K562 treated with DMSO at 1 percent for 48 hours (cell line): ENCODE data around the gene CYB561D2. TPM values are rescaled to one million over a fixed set of nuclear protein-coding genes. Genes with fewer than 3 reads are reported as not detected.

ENCODE experiments used
- total RNA-seq: library from RNA; unstranded; fragments of 300-600 nt; gene quantifications from 2 replicates; pipeline ENCODE4 v1.2.3, GENCODE V29; 2022; ENCODE audit warnings: low replicate concordance; ENCODE audit errors: extremely low read depth

Gene CYB561D2, protein sequence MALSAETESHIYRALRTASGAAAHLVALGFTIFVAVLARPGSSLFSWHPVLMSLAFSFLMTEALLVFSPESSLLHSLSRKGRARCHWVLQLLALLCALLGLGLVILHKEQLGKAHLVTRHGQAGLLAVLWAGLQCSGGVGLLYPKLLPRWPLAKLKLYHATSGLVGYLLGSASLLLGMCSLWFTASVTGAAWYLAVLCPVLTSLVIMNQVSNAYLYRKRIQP
- not detected in 2 replicates for total RNA-seq

DNA sequence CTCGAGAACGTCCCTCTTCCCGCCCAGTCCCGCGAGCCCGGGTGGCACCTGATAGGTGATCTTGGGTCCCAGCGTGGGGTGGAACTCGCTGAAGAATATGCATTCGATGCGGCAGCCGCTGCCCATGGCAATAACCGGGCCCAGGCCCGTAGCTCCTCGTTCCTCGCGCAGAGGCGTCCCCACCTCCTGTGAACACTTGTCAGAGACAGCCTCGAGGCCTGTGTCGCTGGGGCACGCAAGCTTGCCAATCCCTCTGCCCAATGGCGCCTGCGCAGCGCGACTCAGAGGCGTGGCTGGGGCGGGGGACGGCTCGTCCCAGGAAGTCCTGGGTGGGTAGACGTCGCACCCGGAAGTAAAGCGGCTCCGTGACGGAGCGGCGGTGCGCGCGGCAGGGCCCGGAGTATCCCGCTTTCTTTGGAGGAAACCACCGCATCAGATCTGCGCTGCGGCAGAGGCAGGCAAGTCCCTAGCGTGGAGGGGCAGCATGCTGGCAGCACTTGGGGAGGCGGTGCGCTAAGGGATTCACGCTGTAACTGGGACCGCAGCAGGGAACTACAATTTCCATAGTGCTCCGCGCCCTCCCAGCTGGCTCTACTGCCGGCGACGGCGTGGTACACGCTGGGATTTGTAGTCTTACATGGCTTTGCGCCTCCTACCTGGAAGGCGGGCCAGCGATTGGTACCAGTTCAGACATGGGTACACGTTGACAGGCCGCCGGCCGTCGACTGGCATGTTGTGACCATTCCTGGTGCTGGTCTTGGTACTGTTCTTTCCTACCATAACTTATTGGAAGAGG, at the start of gene CYB561D2, which contains the start of gene NPRL2:
TSS of gene CYB561D2 (plus strand) at position 336 of the 796 bp plus-strand sequence. CDS start 572 bp downstream, outside the sequence.
TSS of gene NPRL2 (minus strand) at position 249 of the 796 bp plus-strand sequence. CDS start at position 126, 123 bp downstream.

DNA sequence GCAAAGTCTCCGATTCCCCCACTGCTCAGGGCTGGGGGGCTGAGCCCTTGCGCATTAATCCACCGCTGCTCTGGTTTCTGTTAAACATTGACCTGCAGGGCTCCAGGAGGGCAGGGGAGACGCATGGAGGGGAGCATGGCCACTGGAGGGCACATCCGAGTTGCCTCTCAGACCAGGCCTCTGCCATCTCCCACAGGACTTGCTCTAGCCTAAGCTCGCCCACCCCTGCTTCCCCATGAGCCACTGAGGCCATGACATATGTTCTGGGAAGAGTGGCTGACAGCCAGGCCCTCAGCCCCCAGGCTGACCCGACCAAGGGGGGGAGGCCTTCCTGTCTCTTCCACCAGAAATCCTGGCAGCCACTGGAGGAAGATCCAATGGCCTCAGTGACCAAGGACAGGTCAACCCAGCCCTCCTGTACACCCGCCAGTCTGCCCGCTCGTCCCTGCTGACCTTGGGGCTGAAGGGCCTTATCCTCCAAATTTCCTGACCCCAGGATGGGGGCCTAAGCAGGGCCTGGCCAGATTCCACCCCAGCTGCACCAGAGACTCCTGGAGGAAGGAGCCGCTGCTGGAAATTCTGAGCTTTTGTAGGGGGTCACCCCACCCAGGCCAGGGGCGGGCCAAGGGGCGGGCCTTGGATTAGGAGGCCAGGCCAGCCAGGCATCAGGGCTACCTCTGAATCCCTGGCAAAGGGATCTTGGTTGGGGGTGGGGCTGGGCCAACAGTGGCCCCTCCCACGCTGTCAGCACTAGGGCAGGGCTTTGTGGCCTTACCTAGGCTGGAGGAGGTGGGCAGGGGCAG, 47.4 kb upstream of the CYB561D2 start, which contains the start of gene HYAL1:
TSS of gene HYAL1 (minus strand) at position 562 of the 803 bp plus-strand sequence. CDS start 618 bp downstream, outside the sequence.

DNA sequence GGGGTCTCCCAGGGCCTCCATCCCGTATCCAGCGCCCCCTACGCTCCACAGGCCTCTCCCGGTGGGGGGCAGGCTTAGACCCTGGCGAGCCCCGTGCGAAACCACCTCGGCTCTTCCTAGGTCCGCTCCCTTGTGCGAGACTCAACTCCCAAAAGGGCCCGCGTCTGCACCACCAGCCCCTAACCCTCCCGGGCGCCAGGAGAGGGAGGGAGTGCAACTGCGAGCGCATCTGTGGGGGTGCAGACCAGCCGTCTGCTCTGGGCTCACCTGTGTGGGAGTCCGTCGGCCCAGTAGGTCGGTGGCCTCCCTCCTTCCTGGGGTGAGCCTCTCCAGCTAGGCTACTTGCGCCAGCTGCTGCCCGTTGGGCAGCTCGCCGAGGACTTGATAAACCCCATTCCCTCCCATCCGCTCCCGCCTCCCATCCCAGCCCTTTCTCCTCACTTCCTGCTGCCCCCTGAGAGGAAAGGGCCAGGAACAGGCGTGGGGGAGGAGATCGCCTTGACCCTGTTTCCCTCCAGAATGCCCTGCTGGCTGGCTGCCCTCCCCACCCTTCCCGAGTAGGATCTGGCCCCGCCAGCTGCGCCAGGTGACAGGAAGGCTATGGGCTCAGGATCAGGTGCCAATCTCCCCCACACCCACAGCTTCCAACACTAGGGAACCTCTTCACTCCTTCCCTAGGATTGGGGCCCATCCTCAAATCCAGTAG, 28.1 kb upstream of the CYB561D2 start, which contains the start of gene HYAL2:
TSS of gene HYAL2 (minus strand) at position 360 of the 706 bp plus-strand sequence. CDS start 2,256 bp downstream, outside the sequence.

DNA sequence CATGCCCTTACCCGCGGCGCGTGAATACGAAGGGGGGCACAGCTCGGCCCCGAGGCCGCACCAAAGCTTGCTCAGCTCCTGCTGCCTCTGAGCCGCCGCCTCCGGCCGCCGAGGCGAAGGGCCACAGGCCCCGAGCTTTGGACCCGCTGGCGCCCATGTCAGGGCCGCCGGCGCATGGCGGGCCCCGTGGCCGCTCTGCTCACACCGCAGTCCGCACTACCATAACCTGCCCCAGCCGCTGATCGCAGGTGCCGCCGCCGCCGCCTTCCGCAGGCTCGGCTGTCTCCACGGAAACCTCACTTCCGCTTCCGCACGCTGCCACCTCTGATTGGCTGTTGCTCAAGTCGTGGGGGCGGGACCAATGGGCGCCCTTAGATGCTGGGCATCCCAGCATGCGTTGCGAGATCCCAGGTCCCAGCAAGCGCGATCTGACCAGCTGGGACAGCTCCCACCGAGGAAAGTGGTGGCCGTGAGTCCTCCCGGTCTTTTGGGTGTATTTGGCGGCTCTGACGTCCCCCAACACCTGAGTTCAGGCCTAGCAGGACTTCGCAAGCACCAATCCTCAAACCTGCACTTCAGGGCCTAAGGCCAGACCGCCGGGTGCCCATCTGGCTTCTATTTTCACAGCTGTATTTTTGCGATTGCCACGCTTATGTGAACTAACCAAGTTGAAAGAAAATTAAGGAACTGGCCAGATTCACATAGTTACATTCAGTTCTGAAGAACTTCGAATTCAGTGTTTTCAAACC, 22.5 kb upstream of the CYB561D2 start, which contains the start of gene TUSC2:
TSS of gene TUSC2 (minus strand) at position 281 of the 749 bp plus-strand sequence. CDS start at position 157, 124 bp downstream.

DNA sequence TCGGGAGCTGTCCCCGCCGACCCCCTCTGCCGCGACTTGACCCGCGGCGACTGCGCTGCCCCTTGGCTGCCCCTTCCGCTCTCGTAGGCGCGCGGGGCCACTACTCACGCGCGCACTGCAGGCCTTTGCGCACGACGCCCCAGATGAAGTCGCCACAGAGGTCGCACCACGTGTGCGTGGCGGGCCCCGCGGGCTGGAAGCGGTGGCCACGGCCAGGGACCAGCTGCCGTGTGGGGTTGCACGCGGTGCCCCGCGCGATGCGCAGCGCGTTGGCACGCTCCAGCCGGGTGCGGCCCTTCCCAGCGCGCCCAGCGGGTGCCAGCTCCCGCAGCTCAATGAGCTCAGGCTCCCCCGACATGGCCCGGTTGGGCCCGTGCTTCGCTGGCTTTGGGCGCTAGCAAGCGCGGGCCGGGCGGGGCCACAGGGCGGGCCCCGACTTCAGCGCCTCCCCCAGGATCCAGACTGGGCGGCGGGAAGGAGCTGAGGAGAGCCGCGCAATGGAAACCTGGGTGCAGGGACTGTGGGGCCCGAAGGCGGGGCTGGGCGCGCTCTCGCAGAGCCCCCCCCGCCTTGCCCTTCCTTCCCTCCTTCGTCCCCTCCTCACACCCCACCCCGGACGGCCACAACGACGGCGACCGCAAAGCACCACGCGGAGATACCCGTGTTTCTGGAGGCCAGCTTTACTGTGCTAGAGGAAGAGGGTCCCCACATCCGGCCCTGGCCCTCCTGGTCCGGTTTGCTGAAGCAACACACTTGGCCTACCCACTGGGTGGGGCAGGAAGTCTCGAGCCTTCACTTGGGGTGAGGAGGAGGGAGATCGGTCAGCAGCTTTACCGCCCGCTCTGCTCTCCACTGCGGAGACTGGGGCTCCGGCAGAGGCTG, 10.0 kb upstream of the CYB561D2 start, which contains the start of gene RASSF1:
TSS of gene RASSF1 (minus strand) at position 389 of the 882 bp plus-strand sequence. CDS start at position 358, 31 bp downstream.

DNA sequence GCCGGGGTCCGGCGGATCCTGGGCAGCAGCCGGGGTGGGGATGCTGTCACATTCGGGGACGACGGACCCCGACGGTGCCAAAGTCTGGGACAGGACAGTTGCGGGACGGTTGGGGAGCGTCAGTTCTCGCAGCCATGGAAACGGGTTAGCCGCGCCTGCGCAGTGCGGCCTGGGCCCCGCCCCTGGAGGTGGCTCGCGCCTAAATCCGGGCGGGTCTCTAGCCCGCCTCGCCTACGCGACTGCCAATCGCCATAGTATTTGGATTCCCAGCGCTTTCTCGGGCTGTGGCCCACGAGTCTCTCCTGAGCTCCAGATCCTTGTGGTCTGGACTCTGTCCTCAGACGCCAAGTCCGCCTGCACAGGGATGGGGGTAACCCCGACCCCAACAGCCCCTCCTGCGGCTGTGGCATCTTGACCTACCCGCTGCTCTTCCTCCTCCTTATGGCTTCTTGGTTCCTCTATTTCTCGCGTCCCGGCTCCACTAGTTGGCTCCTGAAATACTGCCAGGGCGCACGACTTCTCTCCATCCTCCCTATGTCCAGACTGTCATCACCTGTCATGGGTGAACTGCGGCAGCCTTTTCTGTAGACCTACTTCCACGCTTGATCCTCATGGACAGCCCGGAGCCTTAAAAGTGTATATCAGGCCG, 5.0 kb upstream of the CYB561D2 start, which contains the start of gene ZMYND10:
TSS of gene ZMYND10 (minus strand) at position 147 of the 649 bp plus-strand sequence. CDS start 153 bp downstream, outside the sequence.

DNA sequence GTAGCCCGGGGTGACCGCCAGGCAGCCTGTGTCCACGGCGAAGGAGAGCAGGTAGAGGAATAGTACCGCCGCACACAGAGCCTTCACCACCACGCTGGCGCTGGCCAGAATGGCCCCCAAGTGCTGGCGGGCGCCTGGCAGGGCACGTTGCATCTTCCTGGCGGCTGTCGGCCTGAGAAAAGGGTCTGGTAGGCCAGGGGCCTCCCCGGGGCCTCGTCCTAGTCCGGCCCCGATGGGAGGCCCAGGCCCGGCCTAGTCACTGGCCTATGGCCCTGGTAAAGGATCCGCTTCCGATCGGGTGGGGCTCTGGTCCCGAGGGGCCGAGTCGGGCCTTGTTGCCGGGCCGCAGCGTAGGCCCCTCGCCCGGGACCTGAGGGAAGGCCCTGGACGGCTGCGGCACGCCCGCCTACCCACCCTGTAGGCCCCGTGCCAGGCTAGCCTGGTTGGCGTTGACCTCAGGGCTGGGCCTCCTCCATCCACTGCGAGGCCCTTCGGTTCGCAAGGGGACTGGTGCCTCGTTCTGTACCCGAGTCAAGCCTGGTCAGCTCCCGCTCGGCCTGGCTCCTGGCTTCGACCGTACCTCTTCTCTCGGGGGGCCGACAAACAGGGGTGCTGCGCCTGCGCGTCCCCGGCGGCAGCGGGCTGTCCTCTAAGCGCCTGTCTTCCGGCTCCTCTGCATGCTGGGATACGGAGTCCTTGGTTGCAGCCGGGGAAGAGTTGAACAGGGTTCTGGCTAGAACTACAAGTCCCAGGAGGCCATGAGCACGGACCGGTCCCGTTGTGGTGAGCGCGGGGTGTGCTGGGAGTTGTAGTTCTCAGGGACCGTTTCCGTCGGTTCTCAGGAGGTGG, 8.5 kb downstream of the CYB561D2 start, which contains the start of gene TMEM115:
TSS of gene TMEM115 (minus strand) at position 611 of the 849 bp plus-strand sequence. CDS start at position 153, 458 bp downstream.

Other genes starting within 250 kb of the CYB561D2 start
- gene SEMA3F, start 195.5 kb upstream of the CYB561D2 start, total RNA-seq: not detected in 2 replicates
- not detected in 2 replicates for gene GNAT1, start 159.3 kb upstream of the CYB561D2 start, total RNA-seq
- gene SLC38A3, start 145.6 kb upstream of the CYB561D2 start, total RNA-seq: not detected in 2 replicates
- gene GNAI2, start 114.7 kb upstream of the CYB561D2 start, total RNA-seq: not detected in 2 replicates
- gene SEMA3B, start 81.7 kb upstream of the CYB561D2 start, total RNA-seq: not detected in 2 replicates
- not detected in 2 replicates for gene LSMEM2, start 71.8 kb upstream of the CYB561D2 start, total RNA-seq
- not detected in 2 replicates for gene IFRD2, start 58.4 kb upstream of the CYB561D2 start, total RNA-seq
- gene HYAL3, start 51.5 kb upstream of the CYB561D2 start, total RNA-seq: not detected in 2 replicates
- not detected in 2 replicates for gene NAA80, start 51.5 kb upstream of the CYB561D2 start, total RNA-seq
- gene HYAL1, start 47.3 kb upstream of the CYB561D2 start, total RNA-seq: not detected in 2 replicates
- not detected in 2 replicates for gene HYAL2, start 28.1 kb upstream of the CYB561D2 start, total RNA-seq
- not detected in 2 replicates for gene TUSC2, start 22.6 kb upstream of the CYB561D2 start, total RNA-seq
- not detected in 2 replicates for gene RASSF1, start 10.0 kb upstream of the CYB561D2 start, total RNA-seq
- not detected in 2 replicates for gene ZMYND10, start 5.1 kb upstream of the CYB561D2 start, total RNA-seq
- gene NPRL2, start 87 bp upstream of the CYB561D2 start, total RNA-seq: not detected in 2 replicates
- gene TMEM115, start 8.7 kb downstream of the CYB561D2 start, total RNA-seq: not detected in 2 replicates
- not detected in 2 replicates for gene CACNA2D2, start 152.8 kb downstream of the CYB561D2 start, total RNA-seq
- gene C3orf18, start 216.9 kb downstream of the CYB561D2 start, total RNA-seq: not detected in 2 replicates
- not detected in 2 replicates for gene HEMK1, start 218.7 kb downstream of the CYB561D2 start, total RNA-seq